Erythroblast (primary cell): ENCODE data around the gene KRTAP10-7.

Experiments
- GATA1 ChIP-seq: IDR thresholded peaks from 2 replicates; pipeline ENCODE4 v1.6.1; 2011; ENCODE audit warnings: low read depth, mild to moderate bottlenecking, control low read depth, low read length, moderate library complexity
- POLR2A ChIP-seq: IDR thresholded peaks from 2 replicates; pipeline ENCODE4 v1.6.1; 2011; ENCODE audit warnings: mild to moderate bottlenecking, low read length

- TF ChIP-seq POLR2A (no peak), GATA1 (no peak)
Observed at GRCh38 chr21:44623575-44623974, 23.2 kb downstream of the KRTAP10-7 start.
